Measurements from ENCODE around the gene FBXW8. TPM values are rescaled to one million over a fixed set of nuclear protein-coding genes. Genes with fewer than 3 reads are reported as not detected.

The FBXW8 gene
- 6.7 and 7.3 TPM in 2 replicates for total RNA-seq

DNA sequence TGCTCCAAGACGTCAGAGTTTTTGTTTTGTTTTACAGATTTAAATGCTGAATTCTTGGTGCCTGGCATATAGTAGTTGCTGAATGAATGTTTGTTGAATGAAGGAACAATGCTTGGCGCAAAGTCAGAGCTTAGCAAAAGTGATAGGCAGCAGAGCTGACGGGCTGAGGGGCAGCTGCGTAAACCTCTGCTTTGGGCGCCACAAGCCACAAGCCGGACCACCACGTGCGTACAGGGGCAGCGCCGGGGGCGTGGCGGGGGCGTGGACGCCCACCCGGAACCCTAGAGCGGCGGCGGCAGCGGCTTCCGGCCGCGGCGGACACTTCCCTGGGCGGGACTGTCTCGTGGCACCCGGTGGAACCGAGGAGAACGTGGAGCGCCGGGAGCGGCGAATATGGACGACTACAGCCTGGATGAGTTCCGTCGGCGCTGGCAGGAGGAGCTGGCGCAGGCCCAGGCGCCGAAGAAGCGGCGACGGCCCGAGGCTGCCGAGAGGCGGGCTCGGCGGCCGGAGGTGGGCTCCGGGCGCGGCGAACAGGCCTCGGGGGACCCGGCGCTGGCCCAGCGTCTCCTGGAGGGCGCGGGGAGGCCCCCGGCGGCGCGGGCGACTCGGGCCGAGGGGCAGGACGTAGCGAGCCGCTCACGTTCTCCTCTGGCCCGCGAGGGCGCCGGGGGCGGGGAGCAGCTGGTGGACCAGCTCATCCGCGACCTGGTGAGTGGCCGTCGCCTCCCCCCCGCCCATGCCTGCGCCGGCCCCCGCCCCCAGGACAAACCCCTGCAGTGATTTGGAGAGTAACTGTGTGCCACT is at the start of gene FBXW8:
Gene FBXW8, plus strand, starts transcription at position 306 of the 807 bp plus-strand sequence. Its CDS starts 88 bp downstream, at position 394.
- Mint-ChIP-seq H3K4me1 (ENCODE audit: low read depth) (peaks cover 25% of the 10 kb centered on the region), H3K27ac (peak within 1 kb of the TSS; percentile 96), H3K4me3 (peak within 1 kb of the TSS; percentile 95), H3K9me3 (peaks cover 4% of the 10 kb centered on the region), H3K27me3 (ENCODE audit: insufficient read depth) (peaks cover 19% of the 10 kb centered on the region), H3K36me3 (ENCODE audit: low read depth) (peaks cover 20% of the 10 kb centered on the region)
- intact Hi-C loops (cut with micrococcal nuclease): loop anchor here (1.0 kb wide), 1 partner anchor 11 kb away; no protein-coding TSS in a partner anchor
- peak; percentile 62 for DNase-seq (ENCODE audit: low spot score)

DNA sequence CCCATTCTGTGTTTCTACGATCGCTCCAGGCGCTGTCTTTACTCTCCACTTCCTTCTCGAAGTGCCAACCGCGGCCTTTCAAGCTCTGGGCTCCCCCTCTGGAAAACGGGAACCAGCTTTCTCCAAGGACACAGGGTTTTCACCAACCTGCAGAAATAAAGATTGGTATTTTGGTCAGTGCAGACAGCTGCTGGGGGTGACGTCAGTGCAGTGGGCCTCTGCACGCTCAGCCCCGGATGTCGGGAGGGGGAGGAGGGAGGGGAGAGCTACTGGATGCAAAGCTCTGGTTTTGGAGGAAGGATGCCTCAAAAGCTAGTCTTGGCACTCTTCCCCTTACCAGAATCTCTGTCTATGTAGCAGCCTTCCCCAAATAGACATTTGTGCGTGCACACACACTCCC is 49.4 kb upstream of the FBXW8 start:
- intact Hi-C loops (cut with micrococcal nuclease): no loop called here
- Mint-ChIP-seq H3K36me3 (ENCODE audit: low read depth) (no peaks in the 10 kb centered on the region), H3K27ac (no peak overlapping the region), H3K9me3 (no peaks in the 10 kb centered on the region), H3K4me3 (no peak overlapping the region), H3K27me3 (ENCODE audit: insufficient read depth) (peaks cover 32% of the 10 kb centered on the region), H3K4me1 (ENCODE audit: low read depth) (no peaks in the 10 kb centered on the region)
- peak; percentile 15 for DNase-seq (ENCODE audit: low spot score)

DNA sequence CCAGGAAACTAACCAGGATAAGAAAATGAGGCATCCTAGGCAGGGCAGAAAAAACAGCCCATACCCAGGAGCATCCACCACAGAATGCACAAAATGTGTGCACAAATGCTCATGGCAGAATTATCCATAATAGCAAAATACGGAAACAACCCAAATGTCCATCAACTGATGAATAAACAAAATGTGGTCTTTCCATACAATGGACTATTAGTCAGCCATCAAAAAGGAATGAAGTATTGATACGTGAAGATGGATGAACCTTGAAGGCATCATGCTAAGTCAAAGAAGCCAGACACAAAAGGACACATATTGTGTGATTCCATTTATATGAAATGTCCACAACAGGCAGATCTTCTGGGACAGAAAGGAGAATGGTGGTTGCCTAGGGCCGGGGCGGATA is 48.6 kb upstream of the FBXW8 start:
- H3K27ac Mint-ChIP-seq: no peak overlapping the region
- H3K4me1 Mint-ChIP-seq (ENCODE audit: low read depth): no peaks in the 10 kb centered on the region
- H3K27me3 Mint-ChIP-seq (ENCODE audit: insufficient read depth): peaks cover 32% of the 10 kb centered on the region
- no peaks in the 10 kb centered on the region for H3K9me3 Mint-ChIP-seq
- intact Hi-C loops (cut with micrococcal nuclease): no loop called here
- no peaks in the 10 kb centered on the region for H3K36me3 Mint-ChIP-seq (ENCODE audit: low read depth)
- no peak for DNase-seq (ENCODE audit: low spot score)
- H3K4me3 Mint-ChIP-seq: no peak overlapping the region

- DNase-seq (ENCODE audit: low spot score): no peak
- H3K27ac Mint-ChIP-seq: no peak overlapping the region
- no peaks in the 10 kb centered on the region for H3K9me3 Mint-ChIP-seq
- H3K4me1 Mint-ChIP-seq (ENCODE audit: low read depth): no peaks in the 10 kb centered on the region
- no peak overlapping the region for H3K4me3 Mint-ChIP-seq
- peaks cover 22% of the 10 kb centered on the region for H3K27me3 Mint-ChIP-seq (ENCODE audit: insufficient read depth)
- intact Hi-C loops (cut with micrococcal nuclease): no loop called here
- no peaks in the 10 kb centered on the region for H3K36me3 Mint-ChIP-seq (ENCODE audit: low read depth)
Observed at GRCh38 chr12:116863275-116863767, 47.4 kb upstream of the FBXW8 start.

- intact Hi-C loops (cut with micrococcal nuclease): no loop called here
- Mint-ChIP-seq H3K9me3 (no peaks in the 10 kb centered on the region), H3K27me3 (ENCODE audit: insufficient read depth) (peaks cover 14% of the 10 kb centered on the region), H3K4me1 (ENCODE audit: low read depth) (no peaks in the 10 kb centered on the region), H3K4me3 (no peak overlapping the region), H3K36me3 (ENCODE audit: low read depth) (no peaks in the 10 kb centered on the region), H3K27ac (no peak overlapping the region)
- DNase-seq (ENCODE audit: low spot score): no peak
Observed at GRCh38 chr12:116864371-116865160, 46.2 kb upstream of the FBXW8 start.

- Mint-ChIP-seq H3K4me3 (no peak overlapping the region), H3K9me3 (no peaks in the 10 kb centered on the region), H3K4me1 (ENCODE audit: low read depth) (no peaks in the 10 kb centered on the region), H3K36me3 (ENCODE audit: low read depth) (no peaks in the 10 kb centered on the region), H3K27ac (no peak overlapping the region), H3K27me3 (ENCODE audit: insufficient read depth) (peaks cover 15% of the 10 kb centered on the region)
- intact Hi-C loops (cut with micrococcal nuclease): no loop called here
- no peak for DNase-seq (ENCODE audit: low spot score)
Observed at GRCh38 chr12:116867523-116867922, 43.2 kb upstream of the FBXW8 start.

DNA sequence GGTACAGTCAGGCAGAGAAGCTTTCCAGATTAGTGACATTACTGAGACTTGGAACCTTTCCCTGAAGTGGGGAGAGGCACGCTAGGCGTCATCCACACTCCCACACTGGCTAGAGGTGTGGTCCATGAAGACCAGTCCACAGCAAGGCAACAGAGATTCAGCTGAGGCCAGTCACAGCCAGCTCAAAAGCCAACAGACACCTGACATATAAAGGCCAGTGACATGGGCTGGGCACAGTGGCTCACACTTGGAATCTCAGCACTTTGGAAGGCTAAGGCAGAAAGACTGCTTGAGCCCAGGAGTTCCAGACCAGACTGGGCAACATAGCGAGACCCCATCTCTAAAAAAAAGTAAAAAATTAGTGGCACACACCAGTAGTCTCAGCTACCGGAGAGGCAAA is 40.4 kb upstream of the FBXW8 start:
- no peak for DNase-seq (ENCODE audit: low spot score)
- no peak overlapping the region for H3K27ac Mint-ChIP-seq
- H3K36me3 Mint-ChIP-seq (ENCODE audit: low read depth): no peaks in the 10 kb centered on the region
- H3K27me3 Mint-ChIP-seq (ENCODE audit: insufficient read depth): peaks cover 20% of the 10 kb centered on the region
- H3K4me1 Mint-ChIP-seq (ENCODE audit: low read depth): no peaks in the 10 kb centered on the region
- no peak overlapping the region for H3K4me3 Mint-ChIP-seq
- intact Hi-C loops (cut with micrococcal nuclease): no loop called here
- H3K9me3 Mint-ChIP-seq: peaks cover 8% of the 10 kb centered on the region

GRCh38 chr12:116874324-116874995 is 36.3 kb upstream of the FBXW8 start:
- Mint-ChIP-seq H3K9me3 (peaks cover 8% of the 10 kb centered on the region), H3K36me3 (ENCODE audit: low read depth) (peaks cover 5% of the 10 kb centered on the region), H3K27me3 (ENCODE audit: insufficient read depth) (peaks cover 55% of the 10 kb centered on the region), H3K4me3 (no peak overlapping the region), H3K4me1 (ENCODE audit: low read depth) (peaks cover 10% of the 10 kb centered on the region), H3K27ac (no peak overlapping the region)
- intact Hi-C loops (cut with micrococcal nuclease): no loop called here
- no peak for DNase-seq (ENCODE audit: low spot score)

GRCh38 chr12:116876151-116876869 is 34.4 kb upstream of the FBXW8 start:
- H3K27ac Mint-ChIP-seq: no peak overlapping the region
- no peak overlapping the region for H3K4me3 Mint-ChIP-seq
- intact Hi-C loops (cut with micrococcal nuclease): no loop called here
- peaks cover 8% of the 10 kb centered on the region for H3K9me3 Mint-ChIP-seq
- DNase-seq (ENCODE audit: low spot score): no peak
- peaks cover 67% of the 10 kb centered on the region for H3K27me3 Mint-ChIP-seq (ENCODE audit: insufficient read depth)
- peaks cover 5% of the 10 kb centered on the region for H3K36me3 Mint-ChIP-seq (ENCODE audit: low read depth)
- peaks cover 24% of the 10 kb centered on the region for H3K4me1 Mint-ChIP-seq (ENCODE audit: low read depth)

GRCh38 chr12:116878567-116879508 is 31.9 kb upstream of the FBXW8 start:
- Mint-ChIP-seq H3K27ac (no peak overlapping the region), H3K4me3 (peak overlapping the region; percentile 78), H3K9me3 (peaks cover 8% of the 10 kb centered on the region), H3K27me3 (ENCODE audit: insufficient read depth) (peaks cover 73% of the 10 kb centered on the region), H3K4me1 (ENCODE audit: low read depth) (peaks cover 33% of the 10 kb centered on the region), H3K36me3 (ENCODE audit: low read depth) (peaks cover 5% of the 10 kb centered on the region)
- no peak for DNase-seq (ENCODE audit: low spot score)
- intact Hi-C loops (cut with micrococcal nuclease): no loop called here

GRCh38 chr12:116879509-116880212 is 31.1 kb upstream of the FBXW8 start:
- H3K4me1 Mint-ChIP-seq (ENCODE audit: low read depth): peaks cover 33% of the 10 kb centered on the region
- H3K4me3 Mint-ChIP-seq: peak overlapping the region; percentile 79
- peaks cover 70% of the 10 kb centered on the region for H3K27me3 Mint-ChIP-seq (ENCODE audit: insufficient read depth)
- H3K9me3 Mint-ChIP-seq: peaks cover 2% of the 10 kb centered on the region
- DNase-seq (ENCODE audit: low spot score): no peak
- intact Hi-C loops (cut with micrococcal nuclease): no loop called here
- H3K36me3 Mint-ChIP-seq (ENCODE audit: low read depth): peaks cover 5% of the 10 kb centered on the region
- H3K27ac Mint-ChIP-seq: peak overlapping the region; percentile 36

Measured in activated T-helper 1 cell treated with anti-CD3 and anti-CD28 coated beads, Interleukin-12 subunit alpha, Interleukin-12 subunit beta, Interleukin-2, Interleukin-4 antibody, amounts not matched to agents 30 ng/mL and 10 ng/mL and 1 ng/mL, durations not matched to agents 14 hours and 24 hours and 36 hours (primary cell).